HG03469 (cell line): ENCODE measurements around the gene SH3PXD2A.
"Not testable (repeated sequence)": the region's sequence is repeated elsewhere in the genome, so short reads cannot be mapped to it uniquely, and the experiment has no call there.

Source experiments
- ATAC-seq: cut with Tn5 transposase; IDR thresholded peaks from one replicate; pipeline ENCODE4 v1.9.1; 2021; ENCODE audit warnings: mild to moderate bottlenecking, moderate library complexity, moderate number of reproducible peaks; ENCODE audit not compliant: unreplicated experiment

Gene SH3PXD2A

DNA sequence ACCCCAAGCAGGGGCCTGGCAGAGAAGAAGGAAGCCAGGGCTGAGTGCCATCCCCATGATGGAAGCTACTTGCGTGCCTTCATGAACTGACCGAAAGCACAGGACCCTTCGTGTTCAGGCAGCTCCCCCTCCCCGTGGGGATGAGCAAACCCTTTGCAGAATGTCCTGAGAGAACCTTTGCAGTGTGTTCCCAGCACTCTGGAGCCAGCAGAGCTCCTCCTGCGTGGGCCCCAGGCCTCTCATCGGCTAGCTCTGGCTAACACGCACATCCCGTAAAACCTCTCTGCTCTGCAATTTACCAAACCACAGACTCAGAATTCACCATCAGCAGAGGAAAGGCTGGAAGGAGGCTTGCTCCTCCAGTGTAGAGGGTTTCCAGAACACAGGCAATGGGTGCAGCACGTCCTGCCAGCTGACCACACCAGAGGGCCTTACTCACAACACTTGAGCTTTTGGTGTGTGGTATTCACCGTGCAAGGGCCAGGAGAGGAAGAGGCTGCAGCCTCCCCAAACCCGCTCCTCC is 3.1 kb downstream of the SH3PXD2A start:
- no peak for ATAC-seq

DNA sequence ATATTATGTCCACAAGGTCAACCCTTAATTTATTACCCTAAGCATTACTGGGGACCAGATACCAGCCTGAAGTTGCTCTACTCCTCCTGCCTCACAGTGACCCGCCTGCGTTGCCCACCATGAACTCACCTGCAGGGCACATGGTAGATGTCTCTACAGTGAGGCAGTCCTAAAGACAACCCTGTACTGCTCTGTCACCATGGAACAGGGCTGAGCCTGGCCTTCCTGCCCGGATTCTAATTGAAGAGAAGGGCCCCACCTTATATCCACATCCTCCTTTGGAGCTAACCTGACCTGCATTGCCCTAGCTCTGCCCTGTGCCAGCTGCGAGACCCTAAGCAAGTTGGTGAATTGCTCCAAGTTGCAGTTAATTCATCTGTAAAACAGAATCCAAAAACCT is 4.1 kb downstream of the SH3PXD2A start:
- no peak for ATAC-seq

DNA sequence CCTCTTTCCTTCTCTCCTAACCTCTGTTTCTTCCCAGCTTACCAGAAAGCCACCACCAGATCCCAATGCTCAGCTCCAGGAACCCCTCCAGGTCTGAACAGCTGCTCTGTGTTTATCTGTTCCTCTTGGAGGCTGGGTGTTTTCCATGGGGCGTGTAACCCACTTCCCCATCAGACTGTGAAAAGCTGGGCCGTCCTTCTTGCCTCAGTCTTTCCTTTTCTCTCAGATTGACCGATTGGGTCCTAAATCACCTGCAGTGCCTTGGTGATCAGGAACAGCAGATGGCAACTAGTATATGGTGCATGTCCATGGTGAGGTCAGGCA is 4.8 kb downstream of the SH3PXD2A start:
- no peak for ATAC-seq

DNA sequence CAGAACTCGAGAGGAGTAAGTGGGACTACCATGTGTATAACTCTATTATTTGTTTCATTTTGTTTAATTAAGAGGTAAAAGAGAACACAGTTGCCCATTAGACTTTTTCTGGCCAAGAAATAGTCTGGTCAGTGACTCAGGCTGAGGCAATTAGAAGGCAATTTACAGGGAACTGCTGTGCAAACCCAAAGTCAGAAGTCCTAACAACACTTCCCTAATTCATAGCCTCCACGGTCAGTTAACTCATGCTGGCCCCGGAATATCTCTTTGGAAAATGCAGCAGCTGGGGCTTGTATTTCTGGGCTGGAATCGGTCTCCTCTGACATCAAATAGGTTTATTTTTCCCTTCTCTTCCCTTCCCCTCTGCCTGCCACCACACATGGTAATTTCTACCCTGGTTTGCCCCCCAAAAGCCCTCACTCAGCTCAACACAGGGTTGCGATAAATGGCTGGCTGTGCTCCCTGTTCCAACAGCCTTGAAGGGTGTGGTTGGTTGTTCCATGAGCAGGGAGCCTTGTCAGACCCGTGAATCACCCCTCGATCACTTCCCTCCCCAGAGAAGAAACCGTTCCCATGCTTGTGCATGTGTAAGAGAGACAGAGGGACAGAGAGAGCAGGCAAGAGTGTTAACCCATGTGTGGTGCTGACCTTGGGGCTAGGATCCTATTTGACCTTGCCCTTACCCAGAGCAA is 5.3 kb downstream of the SH3PXD2A start:
- no peak for ATAC-seq

DNA sequence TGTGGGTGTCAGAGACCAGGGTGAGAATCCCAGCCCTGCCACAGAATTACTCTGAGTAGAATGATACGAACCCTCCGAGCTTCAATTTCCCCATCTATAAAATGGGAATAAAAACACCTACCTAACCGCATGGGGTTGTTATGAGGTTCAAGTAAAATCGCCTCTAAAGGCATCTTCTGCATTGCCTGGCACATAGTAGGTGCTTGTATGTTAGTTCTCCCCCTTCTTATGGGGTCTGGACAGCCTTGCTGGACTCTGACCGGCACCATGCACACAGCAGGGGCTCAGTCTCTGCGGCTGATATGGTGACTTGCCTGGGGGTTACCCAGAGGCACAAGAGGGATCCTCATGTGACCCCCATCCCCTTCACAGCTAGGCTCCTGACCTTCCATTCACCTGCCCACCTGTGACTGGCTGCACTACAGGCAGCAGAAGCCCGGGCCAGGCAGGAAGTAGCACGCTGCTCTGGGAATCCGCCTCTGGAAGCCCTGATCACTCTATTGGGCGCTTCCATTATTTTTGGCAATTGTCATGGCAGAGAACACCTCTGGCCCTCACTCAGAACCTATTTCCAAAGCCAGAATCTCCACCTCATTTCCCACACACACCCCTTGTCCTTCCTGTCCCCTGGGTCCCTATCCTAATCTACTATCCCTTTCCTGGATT is 6.0 kb downstream of the SH3PXD2A start:
- no peak for ATAC-seq

DNA sequence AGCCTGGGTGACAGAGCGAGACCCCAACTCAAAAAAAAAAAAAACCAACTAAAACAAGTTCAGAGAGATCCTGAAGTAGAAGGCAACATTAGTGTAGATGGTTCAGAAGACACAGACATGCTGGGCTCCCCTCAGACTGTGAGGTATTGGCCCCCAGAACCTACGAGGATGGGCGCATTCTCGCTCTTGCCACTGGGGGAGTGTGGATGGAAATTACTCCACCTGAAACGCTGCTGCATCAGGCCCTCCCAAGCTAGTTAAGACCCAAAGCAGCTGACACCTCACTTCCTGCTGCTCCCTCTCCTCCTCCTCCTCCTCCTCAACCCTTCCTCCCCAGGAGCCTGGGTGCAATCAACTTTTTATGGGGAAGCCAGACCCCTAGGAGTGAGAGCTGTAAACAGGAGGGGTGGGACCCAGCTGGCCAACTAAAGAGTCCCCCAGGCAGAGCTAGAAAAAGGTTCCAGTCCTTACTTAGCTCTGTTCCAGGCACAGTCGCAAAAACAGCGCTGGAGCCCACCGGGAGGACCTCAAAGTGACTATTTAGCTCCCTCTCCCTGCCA is 7.4 kb downstream of the SH3PXD2A start:
- no peak for ATAC-seq

DNA sequence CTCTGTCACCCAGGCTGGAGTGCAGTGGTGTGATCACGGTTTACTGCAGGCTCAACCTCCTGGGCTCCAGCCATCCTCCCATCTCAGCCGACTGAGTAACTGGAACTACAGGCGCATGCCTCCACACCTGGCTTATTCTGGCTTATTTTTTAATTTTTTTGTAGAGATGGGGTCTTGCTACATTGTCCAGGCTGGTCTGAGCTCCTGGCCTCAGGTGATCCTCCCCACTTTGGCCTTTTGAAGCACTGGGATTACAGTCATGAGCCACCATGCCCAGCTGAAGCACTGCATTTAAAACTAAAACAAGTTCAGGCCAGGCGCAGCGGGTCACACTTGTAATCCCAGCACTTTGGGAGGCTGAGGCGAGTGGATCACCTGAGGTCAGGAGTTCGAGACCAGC is 8.0 kb downstream of the SH3PXD2A start:
- no peak for ATAC-seq

DNA sequence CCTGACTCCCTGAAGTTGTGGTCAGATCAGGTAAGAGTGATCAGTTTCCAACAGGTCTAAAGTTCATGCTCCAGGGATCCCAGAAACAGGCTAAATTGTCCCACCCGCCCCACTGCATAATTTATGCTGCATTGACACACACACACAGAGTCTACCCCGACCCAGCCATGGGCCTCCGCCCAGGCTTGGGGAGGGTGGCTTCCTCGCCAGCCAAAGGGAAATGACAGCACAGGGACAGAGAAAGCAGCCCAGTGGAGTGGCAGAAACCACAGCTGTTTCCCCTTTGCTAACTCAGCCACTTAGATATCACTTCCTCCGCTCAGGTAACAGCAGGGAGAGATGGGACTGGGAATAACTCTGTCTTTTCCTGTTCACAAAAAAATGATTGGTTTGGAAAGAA is 9.4 kb downstream of the SH3PXD2A start:
- ATAC-seq = no peak

DNA sequence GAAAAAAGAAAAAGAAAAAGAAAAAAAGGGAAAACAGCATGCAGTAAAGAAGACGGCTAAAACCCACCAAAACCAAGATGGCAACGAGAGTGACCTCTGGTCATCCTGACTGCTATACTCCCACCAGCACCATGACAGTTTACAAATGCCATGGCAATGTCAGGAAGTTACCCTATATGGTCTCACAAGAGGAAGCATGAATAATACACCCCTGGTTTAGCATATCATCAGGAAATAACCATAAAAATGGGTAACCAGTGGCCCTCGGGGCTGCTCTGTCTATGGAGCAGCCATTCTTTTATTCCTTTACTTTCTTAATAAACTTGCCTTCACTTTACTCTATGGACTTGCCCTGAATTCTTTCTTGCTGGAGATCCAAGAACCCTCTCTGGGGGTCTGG is 10.0 kb downstream of the SH3PXD2A start:
- not testable (repeated sequence) for ATAC-seq

DNA sequence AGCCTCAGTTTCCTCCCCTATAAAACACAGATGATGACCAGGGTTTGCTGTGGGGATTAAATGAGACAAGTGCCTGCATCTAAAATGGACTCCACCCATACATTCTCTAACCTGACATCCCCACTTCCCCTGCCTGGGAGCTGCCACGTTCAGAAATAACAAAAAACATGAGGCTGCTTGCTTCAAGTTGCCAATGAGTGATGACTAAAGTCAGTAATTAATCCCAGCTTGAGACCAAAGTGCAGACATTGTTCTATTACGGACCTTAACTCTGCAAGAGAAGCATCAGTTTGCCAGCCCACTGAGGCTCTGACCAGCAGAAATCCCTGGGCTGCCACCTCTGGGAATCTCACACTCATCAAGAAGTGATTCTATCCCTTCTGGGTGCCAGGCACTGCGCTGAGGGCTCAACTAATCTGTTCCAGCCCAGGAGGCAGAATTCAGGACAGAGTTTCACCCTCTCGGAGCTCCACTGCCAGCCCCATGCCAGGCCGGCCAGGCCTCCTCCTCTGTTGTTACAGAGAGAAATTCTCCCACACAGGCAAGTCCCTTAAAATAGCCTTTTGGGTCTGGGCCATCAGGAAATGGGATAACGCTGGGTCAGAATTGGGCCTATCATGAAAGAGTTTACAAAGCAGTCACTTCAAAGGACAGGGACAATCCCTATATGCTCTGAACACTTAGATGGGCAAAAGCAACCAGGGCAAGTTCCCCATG is 11.4 kb downstream of the SH3PXD2A start:
- no peak for ATAC-seq

DNA sequence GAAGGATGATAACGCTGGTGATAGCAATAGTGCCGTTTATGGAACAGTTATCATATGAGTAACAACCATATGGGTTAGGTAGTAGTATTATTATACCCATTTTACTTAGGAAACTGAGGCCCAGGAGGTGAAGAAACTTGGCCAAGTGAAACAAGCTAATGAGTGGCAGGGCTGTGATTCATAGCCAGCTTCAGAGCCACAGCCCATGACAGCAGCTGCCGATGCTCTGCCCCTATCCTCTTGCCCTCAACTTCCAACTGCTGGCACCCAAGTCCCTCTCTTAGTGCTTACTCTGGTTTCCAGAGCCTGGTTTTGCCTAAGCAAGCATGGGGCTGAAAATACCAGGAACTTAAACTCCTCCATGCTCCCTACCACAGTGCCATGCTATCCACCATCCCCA is 12.3 kb downstream of the SH3PXD2A start:
- no peak for ATAC-seq

DNA sequence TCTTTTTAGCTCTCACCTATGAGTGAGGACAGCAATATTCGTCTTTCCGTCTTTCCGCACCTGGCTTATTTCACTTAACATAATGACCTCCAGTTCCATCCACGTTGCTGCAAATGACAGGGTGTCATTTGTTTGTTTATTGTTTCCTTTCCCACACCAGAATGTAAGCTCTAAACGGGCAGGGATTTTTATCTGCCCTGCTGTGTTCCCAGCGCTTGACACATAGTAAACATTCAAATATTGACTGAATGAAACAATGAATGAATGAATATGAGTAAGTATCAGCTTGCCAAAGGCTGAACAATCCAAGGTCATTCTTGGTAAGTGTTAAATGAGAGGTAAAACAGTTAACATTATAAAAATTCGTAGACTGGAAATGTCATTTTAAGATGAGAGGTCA is 12.8 kb downstream of the SH3PXD2A start:
- ATAC-seq = no peak

DNA sequence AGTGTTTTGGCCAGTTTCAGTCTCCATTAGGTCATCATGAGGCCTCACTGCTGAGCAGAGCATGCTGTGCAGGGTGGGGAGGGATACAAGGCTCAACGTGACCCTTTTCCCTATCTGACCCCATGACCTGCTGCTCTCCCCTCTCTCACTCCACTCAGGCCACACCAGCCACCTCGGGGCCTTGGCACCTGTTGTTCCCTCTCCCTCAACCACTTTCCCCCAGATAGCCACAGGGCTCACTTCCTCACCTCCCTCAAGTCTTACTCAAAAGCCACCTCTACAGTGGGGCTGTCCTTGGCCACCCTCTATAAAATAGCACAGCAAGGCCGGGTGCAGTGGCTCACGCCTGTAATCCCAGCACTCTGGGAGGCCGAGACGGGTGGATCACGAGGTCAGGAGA is 13.9 kb downstream of the SH3PXD2A start:
- no peak for ATAC-seq

DNA sequence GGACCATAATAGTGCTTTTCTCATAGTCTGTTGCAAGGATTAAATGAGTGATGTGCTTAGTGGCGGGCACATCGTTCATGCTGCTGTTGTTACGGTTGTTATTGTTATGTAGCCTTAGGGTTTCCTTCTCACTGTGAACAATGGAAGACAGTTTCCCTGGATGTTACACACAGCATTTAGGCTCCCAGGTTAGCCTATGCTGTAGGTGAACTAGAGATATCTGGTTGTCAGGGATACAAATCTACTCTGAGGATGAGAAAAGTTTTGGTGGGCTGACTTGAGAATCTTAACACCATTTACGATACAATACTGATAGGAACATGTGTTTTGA is 14.7 kb downstream of the SH3PXD2A start:
- ATAC-seq = no peak

DNA sequence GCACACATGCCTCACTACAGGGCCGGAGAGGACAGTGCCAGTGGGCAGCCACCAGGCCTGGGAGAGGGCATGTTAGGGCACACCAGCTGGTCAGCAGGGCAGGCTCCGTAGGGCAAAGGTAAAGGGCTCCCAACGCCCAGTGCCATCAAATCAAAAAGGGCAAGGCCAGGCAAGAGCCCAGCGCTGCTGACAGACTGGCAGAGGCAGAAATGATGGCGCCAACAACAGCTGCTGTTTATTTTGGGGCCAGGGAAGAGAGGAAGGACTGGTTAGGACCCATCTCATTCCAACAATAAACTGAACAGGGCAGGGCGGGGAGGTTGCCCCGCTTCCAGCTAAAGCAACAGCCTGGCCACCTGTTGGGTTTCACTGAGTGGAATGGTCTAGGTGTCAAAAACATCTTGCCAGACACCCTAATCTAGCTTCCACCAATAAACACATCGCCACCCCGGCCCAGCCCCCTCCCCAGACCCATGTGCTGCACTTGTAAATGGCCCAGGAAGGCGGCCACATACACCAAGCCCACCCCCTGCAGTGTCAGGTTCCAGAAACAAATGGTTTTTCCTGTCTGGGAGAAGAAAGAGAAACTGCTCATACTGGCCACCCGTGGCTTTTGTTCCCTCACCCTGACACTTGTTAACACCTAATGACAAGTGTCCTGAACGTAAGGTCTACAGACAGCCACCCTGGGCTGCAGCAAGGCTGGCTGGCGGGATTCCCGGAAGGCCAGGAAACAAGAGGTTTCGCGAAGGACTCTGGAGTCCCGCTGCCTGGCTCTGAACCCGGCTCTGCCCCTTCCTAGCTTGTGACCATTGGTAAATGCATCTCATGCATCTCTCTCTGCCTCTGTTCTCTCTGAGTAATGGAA is 15.3 kb downstream of the SH3PXD2A start:
- ATAC-seq = no peak

DNA sequence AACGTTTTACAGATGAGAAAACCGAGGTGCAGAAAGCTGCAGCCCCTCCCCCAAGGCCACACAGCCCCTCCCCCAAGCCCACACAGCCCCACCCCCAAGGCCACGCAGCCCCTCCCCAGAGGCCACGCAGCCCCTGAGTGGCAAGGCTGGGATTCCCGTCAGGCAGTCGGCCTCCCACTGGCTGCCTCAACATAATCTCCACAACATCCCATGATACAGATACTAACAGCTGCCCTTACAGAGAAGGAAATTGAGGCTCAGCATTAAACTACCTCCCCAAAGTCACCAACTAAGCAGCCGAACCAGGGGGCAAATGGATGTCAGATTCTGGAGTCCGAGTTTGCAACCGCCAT is 15.9 kb downstream of the SH3PXD2A start:
- no peak for ATAC-seq

DNA sequence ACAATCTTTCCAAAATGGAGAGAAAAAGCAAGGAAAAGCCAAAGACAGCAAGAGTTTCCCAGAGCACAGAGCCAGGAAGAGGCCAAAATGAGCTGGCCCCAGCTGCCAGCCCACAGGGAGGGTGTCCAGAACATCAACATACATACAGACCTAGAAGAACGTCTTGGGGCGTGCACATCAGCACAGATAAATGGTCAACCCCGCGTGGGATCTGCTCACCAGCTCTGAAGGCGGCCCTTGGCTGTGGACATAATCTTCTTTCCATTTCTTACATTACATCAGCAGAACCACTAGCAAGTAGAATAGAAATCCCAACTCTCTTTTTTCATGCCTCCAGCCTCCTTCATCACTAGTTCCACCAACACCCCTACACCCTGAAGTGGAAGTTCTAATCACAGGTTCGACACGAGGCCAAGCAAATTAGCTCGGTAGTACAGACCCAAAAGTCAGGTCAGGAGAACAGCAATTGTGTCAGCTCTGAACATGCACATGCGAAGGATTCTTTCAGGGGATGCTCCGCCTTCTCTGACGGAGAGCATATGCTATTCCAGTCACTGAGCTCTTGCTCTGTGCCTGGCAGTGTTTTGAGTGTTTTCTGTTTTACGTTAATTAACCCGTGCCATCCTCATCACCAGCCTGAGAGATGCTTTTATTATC is 16.4 kb downstream of the SH3PXD2A start:
- ATAC-seq = no peak

DNA sequence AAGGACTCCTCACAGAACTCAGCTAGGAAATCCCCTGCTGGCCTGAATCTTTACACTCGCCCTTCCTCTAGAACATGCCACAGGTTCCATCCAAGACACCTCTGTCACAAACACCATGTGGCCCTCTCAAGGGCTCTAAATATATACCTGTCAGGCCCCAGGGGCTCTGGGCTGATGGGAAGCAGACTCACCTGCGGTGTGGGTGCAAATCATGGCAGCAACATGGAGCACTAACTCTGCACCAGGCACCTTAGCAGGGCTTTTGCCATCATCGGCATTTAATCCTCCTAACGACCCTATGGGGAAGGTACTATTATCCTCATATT is 17.3 kb downstream of the SH3PXD2A start:
- ATAC-seq = no peak

DNA sequence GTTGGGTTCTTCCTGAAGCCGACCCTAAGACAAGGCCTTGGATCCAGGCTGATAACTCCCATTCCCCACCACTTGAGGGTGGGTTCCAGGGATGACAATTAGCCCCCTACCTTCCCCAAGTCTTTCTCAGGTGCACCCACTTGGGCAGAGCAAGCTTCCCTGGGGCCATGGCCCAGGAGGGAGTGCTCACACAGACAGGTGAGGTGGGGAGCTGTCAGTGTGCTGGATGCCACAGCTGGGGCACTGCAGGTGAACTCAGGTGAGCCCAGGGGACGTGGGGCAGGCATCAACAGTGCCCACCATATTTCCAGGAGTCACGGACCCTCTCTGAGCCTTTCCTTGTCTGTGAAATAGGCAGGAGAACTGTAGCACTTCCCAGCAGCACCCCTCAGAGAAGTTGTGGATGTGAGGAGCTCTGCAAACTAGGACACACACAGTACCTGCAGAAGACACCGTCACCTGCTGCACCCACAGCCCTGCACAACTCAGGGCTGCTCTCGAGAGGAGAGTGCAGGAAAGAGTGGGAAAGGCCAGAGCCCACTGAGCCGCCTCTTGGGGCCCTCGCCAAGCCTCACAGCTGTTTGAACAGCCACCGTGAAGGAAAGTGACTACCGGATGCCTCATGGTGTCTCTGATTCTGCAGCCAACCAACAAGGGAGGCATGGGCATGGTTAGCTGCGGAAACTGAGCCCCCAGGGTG is 17.9 kb downstream of the SH3PXD2A start:
- ATAC-seq = no peak

DNA sequence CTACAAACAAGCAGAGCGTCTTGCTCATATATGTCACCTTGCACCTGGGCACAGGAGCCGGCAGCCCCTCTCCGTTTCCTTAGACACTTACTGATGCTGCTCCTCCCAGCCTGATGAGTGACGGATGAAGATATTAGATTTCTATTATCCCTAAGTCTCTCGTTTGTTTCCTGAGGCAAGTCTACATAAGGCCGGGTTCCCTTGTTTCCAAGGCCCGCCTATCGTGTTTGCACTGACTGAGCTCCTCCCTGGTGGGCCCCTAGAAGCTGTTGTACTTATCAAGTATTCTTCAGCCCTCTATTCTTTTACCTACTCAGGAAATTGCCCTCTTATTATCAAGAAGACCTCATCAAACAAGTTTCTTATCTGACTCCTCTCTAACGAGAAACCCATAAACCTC is 18.5 kb downstream of the SH3PXD2A start:
- no peak for ATAC-seq
